ENCODE measurements around the gene COTL1. TPM values are rescaled to one million over a fixed set of nuclear protein-coding genes. Genes with fewer than 3 reads are reported as not detected.

COTL1 gene
- total and polyA plus RNA-seq, 8 donors, result 92.7 to 206 (median 119) TPM

GRCh38 chr16:84574191-84574590 is 43.7 kb downstream of the COTL1 start:
- no peaks in the 10 kb centered on the region for H3K27me3 ChIP-seq
- TF ChIP-seq CTCF (IDR thresholded peaks at IDR 0.05), result no peak
- intact Hi-C loops (cut with DNase I), result no loop called here
- no peak for ATAC-seq
- peak in 1 of 4 donors; percentile 65 for DNase-seq
- H3K4me1 ChIP-seq, result peaks cover 0 to 36% of the 10 kb centered on the region in 2 donors
- H3K9me3 ChIP-seq, result peaks cover 0 to 10% of the 10 kb centered on the region in 2 donors
- H3K4me3 ChIP-seq, result no peak overlapping the region
- peaks cover 0 to 9% of the 10 kb centered on the region in 2 donors for H3K36me3 ChIP-seq
- no peak overlapping the region for H3K27ac ChIP-seq

- ATAC-seq, result no peak
- no peak for DNase-seq
- Histone ChIP-seq H3K36me3 (peaks cover 0 to 12% of the 10 kb centered on the region in 2 donors), H3K27me3 (no peaks in the 10 kb centered on the region), H3K4me1 (peaks cover 0 to 44% of the 10 kb centered on the region in 2 donors), H3K9me3 (peaks cover 0 to 10% of the 10 kb centered on the region in 2 donors), H3K27ac (no peak overlapping the region), H3K4me3 (no peak overlapping the region)
- no peak for TF ChIP-seq CTCF (IDR thresholded peaks at IDR 0.05)
- intact Hi-C loops (cut with DNase I), result no loop called here
These were observed 45.8 kb downstream of the COTL1 start for GRCh38 chr16:84572096-84572495.

GRCh38 chr16:84571506-84571905 is 46.4 kb downstream of the COTL1 start:
- peaks cover 0 to 18% of the 10 kb centered on the region in 2 donors for H3K36me3 ChIP-seq
- intact Hi-C loops (cut with DNase I), result no loop called here
- no peak overlapping the region for H3K27ac ChIP-seq
- H3K4me3 ChIP-seq, result no peak overlapping the region
- H3K9me3 ChIP-seq, result peaks cover 0 to 10% of the 10 kb centered on the region in 2 donors
- no peak for TF ChIP-seq CTCF (IDR thresholded peaks at IDR 0.05)
- no peak for DNase-seq
- no peak for ATAC-seq
- H3K4me1 ChIP-seq, result peaks cover 0 to 39% of the 10 kb centered on the region in 2 donors
- no peaks in the 10 kb centered on the region for H3K27me3 ChIP-seq

- no peak for ATAC-seq
- Histone ChIP-seq H3K27ac (no peak overlapping the region), H3K9me3 (peaks cover 0 to 10% of the 10 kb centered on the region in 2 donors), H3K4me3 (no peak overlapping the region), H3K4me1 (peaks cover 0 to 33% of the 10 kb centered on the region in 2 donors), H3K36me3 (peaks cover 0 to 24% of the 10 kb centered on the region in 2 donors), H3K27me3 (no peaks in the 10 kb centered on the region)
- no peak for DNase-seq
- intact Hi-C loops (cut with DNase I), result no loop called here
- no peak for TF ChIP-seq CTCF (IDR thresholded peaks at IDR 0.05)
These were observed 47.0 kb downstream of the COTL1 start for GRCh38 chr16:84570739-84571403.

- Histone ChIP-seq H3K27me3 (no peaks in the 10 kb centered on the region), H3K4me3 (no peak overlapping the region), H3K36me3 (peaks cover 0 to 36% of the 10 kb centered on the region in 2 donors), H3K9me3 (peaks cover 0 to 10% of the 10 kb centered on the region in 2 donors), H3K27ac (peak overlapping the region in 1 of 2 donors; percentile 68), H3K4me1 (peaks cover 0 to 29% of the 10 kb centered on the region in 2 donors)
- DNase-seq (peak in 1 of 4 donors; percentile 69), ATAC-seq (peak; percentile 72)
- intact Hi-C loops (cut with DNase I), result no loop called here
- TF ChIP-seq CTCF (IDR thresholded peaks at IDR 0.05), result no peak
These were observed 48.4 kb downstream of the COTL1 start for GRCh38 chr16:84569382-84569987.
